Measurements from ENCODE around the gene AMH.
A peak's percentile ranks its signal among the peaks of the same experiment; 100 is the strongest.
"Not testable (repeated sequence)": the region's sequence is repeated elsewhere in the genome, so short reads cannot be mapped to it uniquely, and the experiment has no call there.

Gene AMH

GRCh38 chr19:2277138-2277537 lies 28.0 kb downstream of the AMH start:
- Histone ChIP-seq H3K4me3 (ENCODE audit: low read depth in 1 of 2, low read length in 2 of 2) (no peak overlapping the region), H3K36me3 (ENCODE audit: control insufficient read depth in 1 of 2, insufficient read depth in 2 of 2, low read length in 2 of 2) (peaks cover 0 to 12% of the 10 kb centered on the region in 2 donors), H3K9ac (ENCODE audit: low read depth in 1 of 2, low read length in 2 of 2) (no peak overlapping the region), H3K4me1 (ENCODE audit: control insufficient read depth in 1 of 2, insufficient read depth in 2 of 2, low read length in 2 of 2) (peaks cover 28 to 32% of the 10 kb centered on the region in 2 donors), H3K27me3 (ENCODE audit: control insufficient read depth in 1 of 2, insufficient read depth in 2 of 2, low read length in 2 of 2) (peaks cover 0 to under 1% of the 10 kb centered on the region in 2 donors), H3K9me3 (ENCODE audit: control insufficient read depth in 1 of 2, low read length in 2 of 2) (no peaks in the 10 kb centered on the region), H3K27ac (ENCODE audit: low read depth, low read length) (no peak overlapping the region)

- Histone ChIP-seq H3K36me3 (ENCODE audit: control insufficient read depth in 1 of 2, insufficient read depth in 2 of 2, low read length in 2 of 2) (peaks cover 0 to 4% of the 10 kb centered on the region in 2 donors), H3K9me3 (ENCODE audit: control insufficient read depth in 1 of 2, low read length in 2 of 2) (no peaks in the 10 kb centered on the region), H3K4me1 (ENCODE audit: control insufficient read depth in 1 of 2, insufficient read depth in 2 of 2, low read length in 2 of 2) (peaks cover 20 to 21% of the 10 kb centered on the region in 2 donors), H3K4me3 (ENCODE audit: low read depth in 1 of 2, low read length in 2 of 2) (peak overlapping the region; percentile 8 to 43), H3K27ac (ENCODE audit: low read depth, low read length) (no peak overlapping the region), H3K9ac (ENCODE audit: low read depth in 1 of 2, low read length in 2 of 2) (no peak overlapping the region), H3K27me3 (ENCODE audit: control insufficient read depth in 1 of 2, insufficient read depth in 2 of 2, low read length in 2 of 2) (peaks cover 0 to 3% of the 10 kb centered on the region in 2 donors)
These were observed 29.5 kb downstream of the AMH start for GRCh38 chr19:2278459-2279158.

- H3K27me3 ChIP-seq (ENCODE audit: control insufficient read depth in 1 of 2, insufficient read depth in 2 of 2, low read length in 2 of 2): peaks cover 0 to 7% of the 10 kb centered on the region in 2 donors
- no peaks in the 10 kb centered on the region for H3K36me3 ChIP-seq (ENCODE audit: control insufficient read depth in 1 of 2, insufficient read depth in 2 of 2, low read length in 2 of 2)
- no peak overlapping the region for H3K9ac ChIP-seq (ENCODE audit: low read depth in 1 of 2, low read length in 2 of 2)
- no peaks in the 10 kb centered on the region for H3K9me3 ChIP-seq (ENCODE audit: control insufficient read depth in 1 of 2, low read length in 2 of 2)
- peaks cover 5 to 6% of the 10 kb centered on the region in 2 donors for H3K4me1 ChIP-seq (ENCODE audit: control insufficient read depth in 1 of 2, insufficient read depth in 2 of 2, low read length in 2 of 2)
- H3K27ac ChIP-seq (ENCODE audit: low read depth, low read length): no peak overlapping the region
- no peak overlapping the region for H3K4me3 ChIP-seq (ENCODE audit: low read depth in 1 of 2, low read length in 2 of 2)
These were observed 31.6 kb downstream of the AMH start for GRCh38 chr19:2280633-2281264.

- Histone ChIP-seq H3K4me3 (ENCODE audit: low read depth in 1 of 2, low read length in 2 of 2) (peak overlapping the region; percentile 50 to 56), H3K9ac (ENCODE audit: low read depth in 1 of 2, low read length in 2 of 2) (peak overlapping the region in 1 of 2 donors; percentile 18), H3K27ac (ENCODE audit: low read depth, low read length) (peak overlapping the region; percentile 32)
- not testable (repeated sequence) for H3K27me3 ChIP-seq (ENCODE audit: control insufficient read depth in 1 of 2, insufficient read depth in 2 of 2, low read length in 2 of 2); H3K36me3 ChIP-seq (ENCODE audit: control insufficient read depth in 1 of 2, insufficient read depth in 2 of 2, low read length in 2 of 2); H3K4me1 ChIP-seq (ENCODE audit: control insufficient read depth in 1 of 2, insufficient read depth in 2 of 2, low read length in 2 of 2); H3K9me3 ChIP-seq (ENCODE audit: control insufficient read depth in 1 of 2, low read length in 2 of 2)
These were observed 32.3 kb downstream of the AMH start for GRCh38 chr19:2281265-2282061.

GRCh38 chr19:2282062-2282861 lies 33.1 kb downstream of the AMH start, which contains the start of gene PEAK3:
Gene PEAK3 (minus strand): TSS chr19:2282175. CDS start chr19:2280931, 1,244 bp downstream.
- Histone ChIP-seq H3K9me3 (ENCODE audit: control insufficient read depth in 1 of 2, low read length in 2 of 2) (no peaks in the 10 kb centered on the region), H3K4me3 (ENCODE audit: low read depth in 1 of 2, low read length in 2 of 2) (peak within 1 kb of the TSS; percentile 50 to 56), H3K9ac (ENCODE audit: low read depth in 1 of 2, low read length in 2 of 2) (peak within 1 kb of the TSS in 1 of 2 donors; percentile 18), H3K27me3 (ENCODE audit: control insufficient read depth in 1 of 2, insufficient read depth in 2 of 2, low read length in 2 of 2) (peaks cover 0 to 9% of the 10 kb centered on the region in 2 donors), H3K4me1 (ENCODE audit: control insufficient read depth in 1 of 2, insufficient read depth in 2 of 2, low read length in 2 of 2) (no peaks in the 10 kb centered on the region), H3K36me3 (ENCODE audit: control insufficient read depth in 1 of 2, insufficient read depth in 2 of 2, low read length in 2 of 2) (no peaks in the 10 kb centered on the region), H3K27ac (ENCODE audit: low read depth, low read length) (peak within 1 kb of the TSS; percentile 32)

- Histone ChIP-seq H3K4me1 (ENCODE audit: control insufficient read depth in 1 of 2, insufficient read depth in 2 of 2, low read length in 2 of 2) (no peaks in the 10 kb centered on the region), H3K27me3 (ENCODE audit: control insufficient read depth in 1 of 2, insufficient read depth in 2 of 2, low read length in 2 of 2) (peaks cover 5 to 15% of the 10 kb centered on the region in 2 donors), H3K9ac (ENCODE audit: low read depth in 1 of 2, low read length in 2 of 2) (no peak overlapping the region), H3K27ac (ENCODE audit: low read depth, low read length) (no peak overlapping the region), H3K36me3 (ENCODE audit: control insufficient read depth in 1 of 2, insufficient read depth in 2 of 2, low read length in 2 of 2) (no peaks in the 10 kb centered on the region), H3K4me3 (ENCODE audit: low read depth in 1 of 2, low read length in 2 of 2) (peak overlapping the region in 1 of 2 donors; percentile 52), H3K9me3 (ENCODE audit: control insufficient read depth in 1 of 2, low read length in 2 of 2) (no peaks in the 10 kb centered on the region)
These were observed 33.7 kb downstream of the AMH start for GRCh38 chr19:2282862-2283237.

- no peak overlapping the region for H3K9ac ChIP-seq (ENCODE audit: low read depth in 1 of 2, low read length in 2 of 2)
- H3K4me1 ChIP-seq (ENCODE audit: control insufficient read depth in 1 of 2, insufficient read depth in 2 of 2, low read length in 2 of 2): no peaks in the 10 kb centered on the region
- H3K4me3 ChIP-seq (ENCODE audit: low read depth in 1 of 2, low read length in 2 of 2): no peak overlapping the region
- no peaks in the 10 kb centered on the region for H3K36me3 ChIP-seq (ENCODE audit: control insufficient read depth in 1 of 2, insufficient read depth in 2 of 2, low read length in 2 of 2)
- H3K27ac ChIP-seq (ENCODE audit: low read depth, low read length): no peak overlapping the region
- H3K9me3 ChIP-seq (ENCODE audit: control insufficient read depth in 1 of 2, low read length in 2 of 2): no peaks in the 10 kb centered on the region
- H3K27me3 ChIP-seq (ENCODE audit: control insufficient read depth in 1 of 2, insufficient read depth in 2 of 2, low read length in 2 of 2): peaks cover 17 to 26% of the 10 kb centered on the region in 2 donors
These were observed 34.8 kb downstream of the AMH start for GRCh38 chr19:2283835-2284507.

DNA sequence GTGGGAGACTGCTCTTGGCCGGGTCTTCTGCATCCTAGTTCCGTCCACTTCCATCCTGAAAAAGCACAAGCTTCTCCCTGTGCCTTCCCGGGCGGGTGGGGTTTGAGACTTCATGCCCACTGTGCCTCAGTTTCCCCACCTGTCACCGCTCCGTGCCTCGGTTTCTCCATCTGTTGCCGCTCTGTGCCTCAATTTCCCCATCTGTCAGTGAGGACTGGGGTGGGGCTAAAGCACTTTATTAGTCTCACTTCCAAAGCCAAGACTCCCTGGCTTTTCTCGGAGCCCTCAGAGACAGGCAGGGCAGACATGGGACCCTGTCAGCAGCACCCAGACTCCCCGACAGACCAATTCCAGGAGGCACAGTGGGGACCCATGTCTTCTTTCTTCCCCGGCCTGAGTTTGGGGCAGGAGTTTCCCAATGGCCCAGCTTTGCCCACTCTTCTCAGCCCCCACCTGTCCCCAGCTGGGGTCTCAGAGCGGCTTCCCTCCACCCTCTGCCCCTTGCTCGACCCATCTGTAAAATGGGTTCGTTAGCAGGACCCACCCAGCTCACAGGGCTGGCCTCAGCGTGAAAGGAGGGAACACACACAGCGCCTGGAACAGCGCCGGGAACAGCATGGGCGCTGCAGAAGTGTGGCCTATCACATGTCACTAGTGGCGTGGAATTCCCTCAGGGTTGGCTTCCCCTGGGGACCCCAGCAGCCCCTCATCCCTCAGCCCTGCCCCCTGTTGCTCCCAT lies 37.4 kb downstream of the AMH start:
- H3K27me3 ChIP-seq (ENCODE audit: control insufficient read depth in 1 of 2, insufficient read depth in 2 of 2, low read length in 2 of 2): peaks cover 41 to 52% of the 10 kb centered on the region in 2 donors
- no peak overlapping the region for H3K27ac ChIP-seq (ENCODE audit: low read depth, low read length)
- no peak overlapping the region for H3K4me3 ChIP-seq (ENCODE audit: low read depth in 1 of 2, low read length in 2 of 2)
- no peaks in the 10 kb centered on the region for H3K9me3 ChIP-seq (ENCODE audit: control insufficient read depth in 1 of 2, low read length in 2 of 2)
- H3K36me3 ChIP-seq (ENCODE audit: control insufficient read depth in 1 of 2, insufficient read depth in 2 of 2, low read length in 2 of 2): no peaks in the 10 kb centered on the region
- peaks cover 0 to 15% of the 10 kb centered on the region in 2 donors for H3K4me1 ChIP-seq (ENCODE audit: control insufficient read depth in 1 of 2, insufficient read depth in 2 of 2, low read length in 2 of 2)
- no peak overlapping the region for H3K9ac ChIP-seq (ENCODE audit: low read depth in 1 of 2, low read length in 2 of 2)

Data from duodenal mucosa (tissue), 2 donors.